Thyroid gland (tissue), 4 donors: ENCODE measurements around the gene PLEKHA6.

Source experiments
- CTCF ChIP-seq, 6 experiments: fragments of 200-600 bp in 3 of 6; fragments of 450-650 bp in 3 of 6; sonication (generic) in 3 of 6; IDR thresholded peaks; one replicate each; pipeline ENCODE4 v1.5.1; 2016 to 2019; ENCODE audit warnings: antibody characterized with exemption in 6 of 6, mild to moderate bottlenecking in 2 of 6, inconsistent platforms in 1 of 6, moderate library complexity in 1 of 6
- POLR2A ChIP-seq, 2 donors: fragments of 450-650 bp; IDR thresholded peaks; one replicate each; pipeline ENCODE4 v1.6.1; 2017; ENCODE audit warnings: antibody characterized with exemption in 2 of 2, mild to moderate bottlenecking in 2 of 2, moderate library complexity in 1 of 2

- TF ChIP-seq CTCF (IDR thresholded peaks at IDR 0.05) (no peak), POLR2A (IDR thresholded peaks at IDR 0.05) (no peak)
Observed at GRCh38 chr1:204308023-204308628, 51.6 kb downstream of the PLEKHA6 start.
